GM12878 (cell line): ENCODE results near the gene PTK6. TPM values are rescaled to one million over a fixed set of nuclear protein-coding genes. Genes with fewer than 3 reads are reported as not detected.

Source experiments
- ATAC-seq: fragments of 200-7000 bp; cut with Tn5 transposase; 3 replicates; pipeline ENCODE4 v1.9.1; 2020; ENCODE audit warnings: mild to moderate bottlenecking, moderate library complexity
- BruUV-seq: library from RNA; stranded (reverse); fragments of 400-500 nt; replicated peaks from 2 replicates; lab custom pipeline; 2021; lab: Mats Ljungman, UMichigan
- CTCF ChIA-PET: fragments of 300-600 bp; sonication (Branson Sonifier 250); formaldehyde crosslinking; extraction: SDS; loops from one replicate; lab custom pipeline; 2021; ENCODE audit warnings: inconsistent platforms; lab: Yijun Ruan, JAX
- POLR2A ChIA-PET: fragments of 350-600 bp; formaldehyde crosslinking; extraction: SDS; loops from one replicate; lab custom pipeline; 2021; ENCODE audit warnings: inconsistent platforms; lab: Charles Lee
- RAD21 ChIA-PET: fragments of 300-600 bp; sonication (Branson Sonifier 250); formaldehyde crosslinking; loops from one replicate; lab custom pipeline; 2023; ENCODE audit warnings: antibody characterized with exemption; ENCODE audit not compliant: unreplicated experiment; lab: Charles Lee
- SMC1A ChIA-PET: fragments of 300-600 bp; sonication (Branson Sonifier 250); formaldehyde crosslinking; loops from one replicate; lab custom pipeline; 2023; ENCODE audit not compliant: unreplicated experiment, uncharacterized antibody; lab: Charles Lee
- DNase-seq: peaks from one replicate; pipeline ENCODE4 v3.0.0-alpha.2; 2011; ENCODE audit warnings: low read depth, low spot score
- FAIRE-seq: peaks from 3 replicates; lab custom pipeline; 2011; peaks lifted over from hg19 to GRCh38; lab: Jason Lieb, UNC
- H2AFZ ChIP-seq: 2 replicates; pipeline ENCODE4 v1.6.0; 2011; ENCODE audit warnings: low read depth, low read length, control low read depth; ENCODE audit not compliant: control insufficient read depth
- H3K27ac ChIP-seq: 2 replicates; pipeline ENCODE4 v1.5.1; 2011; ENCODE audit warnings: control low read depth; ENCODE audit not compliant: control insufficient read depth, insufficient read depth
- H3K27me3 ChIP-seq, 2 experiments: replicated peaks in 1 of 2; 2 replicates each; pipeline versions ENCODE4 v1.6.0 to v1.6.1; 2011; ENCODE audit warnings: low read length in 1 of 2; ENCODE audit not compliant: control insufficient read depth in 2 of 2, insufficient read depth in 2 of 2
- H3K36me3 ChIP-seq, 2 experiments: 2 replicates each; pipeline ENCODE4 v1.5.1; 2011; ENCODE audit warnings: low read length in 1 of 2; ENCODE audit not compliant: control insufficient read depth in 2 of 2, insufficient read depth in 2 of 2
- H3K4me1 ChIP-seq: 2 replicates; pipeline ENCODE4 v1.6.1; 2011; ENCODE audit warnings: mild to moderate bottlenecking, low read length, moderate library complexity, mixed read lengths; ENCODE audit not compliant: control insufficient read depth, insufficient read depth
- H3K4me2 ChIP-seq: 2 replicates; pipeline ENCODE4 v1.6.0; 2011; ENCODE audit warnings: control low read depth; ENCODE audit not compliant: control insufficient read depth, insufficient read depth
- H3K4me3 ChIP-seq: fragments of 200-600 bp; sonication (generic); 2 replicates; pipeline ENCODE4 v1.5.1; 2016
- H3K79me2 ChIP-seq: 2 replicates; pipeline ENCODE4 v1.6.0; 2011; ENCODE audit warnings: low read length; ENCODE audit not compliant: control insufficient read depth, insufficient read depth
- H3K9ac ChIP-seq: 2 replicates; pipeline ENCODE4 v1.8.0; 2011; ENCODE audit warnings: low read length, control low read depth, mixed read lengths; ENCODE audit not compliant: control insufficient read depth, insufficient read depth
- H3K9me3 ChIP-seq: replicated peaks from 3 replicates; pipeline ENCODE4 v1.5.1; 2011; ENCODE audit warnings: mild to moderate bottlenecking, low read length; ENCODE audit not compliant: control insufficient read depth, insufficient read depth
- H4K20me1 ChIP-seq: 2 replicates; pipeline ENCODE4 v1.6.0; 2011; ENCODE audit not compliant: control insufficient read depth, insufficient read depth
- HCFC1 ChIP-seq: fragments of 150-350 bp; IDR thresholded peaks from 2 replicates; pipeline ENCODE4 v1.6.1; 2014; ENCODE audit warnings: low read length
- KDM1A ChIP-seq: fragments of 200-600 bp; sonication (generic); IDR thresholded peaks from 2 replicates; pipeline ENCODE4 v1.6.1; 2016; ENCODE audit warnings: borderline replicate concordance
- LARP7 ChIP-seq: fragments of 450-650 bp; IDR thresholded peaks from 2 replicates; pipeline ENCODE4 v1.6.1; 2017; ENCODE audit warnings: mild to moderate bottlenecking
- NRF1 ChIP-seq: conservative IDR thresholded peaks from 2 replicates; pipeline ENCODE4 v1.6.1; 2011; ENCODE audit warnings: mild to moderate bottlenecking, low read depth, low read length, improper control_type of control experiment
- SKIL ChIP-seq: fragments of 450-650 bp; IDR thresholded peaks from 2 replicates; pipeline ENCODE4 v1.6.1; 2017; ENCODE audit warnings: mild to moderate bottlenecking, low read depth, inconsistent platforms; ENCODE audit not compliant: poor library complexity, severe bottlenecking
- TAF1 ChIP-seq: IDR thresholded peaks from 2 replicates; pipeline ENCODE4 v1.6.1; 2011; ENCODE audit warnings: mild to moderate bottlenecking, low read depth, low read length, borderline replicate concordance
- YY1 ChIP-seq: IDR thresholded peaks from 2 replicates; pipeline ENCODE4 v1.6.1; 2011; ENCODE audit warnings: low read depth, mild to moderate bottlenecking, low read length
- WGBS: methylation state at CpG from one replicate; pipeline ENCODE4 v1.1.6; 2016; ENCODE audit warnings: low lambda C conversion rate; ENCODE audit not compliant: insufficient replicate concordance, insufficient coverage; ENCODE audit errors: missing lambda C conversion rate; 5-methylcytosine and 5-hydroxymethylcytosine counted together
- in situ Hi-C: fragments of 300-500 bp; cut with MboI; formaldehyde crosslinking; loops from 9 replicates; pipeline ENCODE4 v1.14.3; 2018; ENCODE audit warnings: mixed read lengths
- intact Hi-C: fragments of 100-400 bp; cut with micrococcal nuclease; formaldehyde crosslinking; loops from one replicate; pipeline ENCODE4 v1.14.2; 2022; ENCODE audit not compliant: unreplicated experiment
- polyA plus RNA-seq, 11 experiments: library from polyadenylated mRNA; depleted of rRNA in 4 of 11; unstranded in 6 of 11; stranded (reverse) in 5 of 11; fragments of >200 nt; fragmentation: Nextera tagmentation in 4 of 11; fragmentation: Illumina TruSeq in 1 of 11; extraction: Ambion mirVana in 4 of 11; extraction: Trizol in 1 of 11; gene quantifications; 1 replicate in 1 of 11; 2 replicates in 10 of 11; pipeline versions ENCODE4 v1.2.1 to v1.2.3, GENCODE V29; 2011 to 2016; ENCODE audit warnings: inconsistent platforms in 2 of 11, missing spikeins in 2 of 11, low read depth in 1 of 11
- total RNA-seq, 4 experiments: library from RNA; depleted of rRNA in 3 of 4; stranded (reverse); fragments of >200 nt in 3 of 4; fragmentation: Illumina TruSeq in 1 of 4; extraction: Trizol in 1 of 4; gene quantifications; 2 replicates each; pipeline versions ENCODE4 v1.2.1 to v1.2.3, GENCODE V29; 2013 to 2021
- TF ChIP-seq, protein P1 (sequence below): fragments of 450-650 bp; IDR thresholded peaks from 2 replicates; pipeline ENCODE4 v1.6.1; 2017; ENCODE audit warnings: mild to moderate bottlenecking, moderate library complexity
- TF ChIP-seq, protein P2 (sequence below): fragments of 150-350 bp; IDR thresholded peaks from 2 replicates; pipeline ENCODE4 v1.6.1; 2014; ENCODE audit warnings: mild to moderate bottlenecking, low read depth, low read length

The PTK6 gene
- total and polyA plus RNA-seq, 10 of the 15 experiments (the other 5 are each of a cell fraction or from before 2014, with no cell fraction given), result 0.02 to 0.21 (median 0.09) TPM; not detected in 3

DNA sequence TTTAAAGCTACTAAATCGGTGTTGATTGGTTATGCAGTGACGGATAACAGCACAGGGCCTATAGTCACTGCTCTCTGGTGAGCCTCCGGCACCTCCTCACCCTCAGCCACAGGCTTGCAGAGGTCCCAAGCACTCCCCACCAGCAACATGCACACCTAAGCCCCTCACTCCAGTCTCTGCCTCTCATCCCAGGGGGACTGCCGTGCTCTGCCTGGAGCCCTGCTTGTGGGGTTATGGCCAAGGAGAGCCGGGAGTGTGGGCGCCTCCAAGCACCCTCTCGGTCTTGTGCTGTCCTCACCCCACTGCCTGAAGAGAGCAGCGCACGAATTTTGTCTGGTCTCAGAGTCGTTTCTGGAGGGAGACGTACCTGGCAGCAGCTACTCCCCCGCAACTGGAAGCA, 31.5 kb downstream of the PTK6 start:
- H4K20me1 ChIP-seq, result no peaks in the 10 kb centered on the region
- in situ Hi-C loops, result no loop called here
- no peaks in the 10 kb centered on the region for H3K4me1 ChIP-seq
- intact Hi-C loops, result no loop called here
- FAIRE-seq (no peak), DNase-seq (no peak), ATAC-seq (no peak)
- no peak overlapping the region for H3K4me2 ChIP-seq
- H3K36me3 ChIP-seq, result no peaks in the 10 kb centered on the region
- no TSS peak for BruUV-seq
- no peaks in the 10 kb centered on the region; a peak in 1 of 4 replicates for H3K27me3 ChIP-seq
- ChIA-PET POLR2A (no interaction called here), CTCF (no interaction called here), SMC1A (no interaction called here), RAD21 (no interaction called here)
- TF ChIP-seq HCFC1, result no peak
- TF ChIP-seq KDM1A, result no peak
- no peak for TF ChIP-seq YY1
- no peak for TF ChIP-seq SKIL
- TF ChIP-seq, protein P1, sequence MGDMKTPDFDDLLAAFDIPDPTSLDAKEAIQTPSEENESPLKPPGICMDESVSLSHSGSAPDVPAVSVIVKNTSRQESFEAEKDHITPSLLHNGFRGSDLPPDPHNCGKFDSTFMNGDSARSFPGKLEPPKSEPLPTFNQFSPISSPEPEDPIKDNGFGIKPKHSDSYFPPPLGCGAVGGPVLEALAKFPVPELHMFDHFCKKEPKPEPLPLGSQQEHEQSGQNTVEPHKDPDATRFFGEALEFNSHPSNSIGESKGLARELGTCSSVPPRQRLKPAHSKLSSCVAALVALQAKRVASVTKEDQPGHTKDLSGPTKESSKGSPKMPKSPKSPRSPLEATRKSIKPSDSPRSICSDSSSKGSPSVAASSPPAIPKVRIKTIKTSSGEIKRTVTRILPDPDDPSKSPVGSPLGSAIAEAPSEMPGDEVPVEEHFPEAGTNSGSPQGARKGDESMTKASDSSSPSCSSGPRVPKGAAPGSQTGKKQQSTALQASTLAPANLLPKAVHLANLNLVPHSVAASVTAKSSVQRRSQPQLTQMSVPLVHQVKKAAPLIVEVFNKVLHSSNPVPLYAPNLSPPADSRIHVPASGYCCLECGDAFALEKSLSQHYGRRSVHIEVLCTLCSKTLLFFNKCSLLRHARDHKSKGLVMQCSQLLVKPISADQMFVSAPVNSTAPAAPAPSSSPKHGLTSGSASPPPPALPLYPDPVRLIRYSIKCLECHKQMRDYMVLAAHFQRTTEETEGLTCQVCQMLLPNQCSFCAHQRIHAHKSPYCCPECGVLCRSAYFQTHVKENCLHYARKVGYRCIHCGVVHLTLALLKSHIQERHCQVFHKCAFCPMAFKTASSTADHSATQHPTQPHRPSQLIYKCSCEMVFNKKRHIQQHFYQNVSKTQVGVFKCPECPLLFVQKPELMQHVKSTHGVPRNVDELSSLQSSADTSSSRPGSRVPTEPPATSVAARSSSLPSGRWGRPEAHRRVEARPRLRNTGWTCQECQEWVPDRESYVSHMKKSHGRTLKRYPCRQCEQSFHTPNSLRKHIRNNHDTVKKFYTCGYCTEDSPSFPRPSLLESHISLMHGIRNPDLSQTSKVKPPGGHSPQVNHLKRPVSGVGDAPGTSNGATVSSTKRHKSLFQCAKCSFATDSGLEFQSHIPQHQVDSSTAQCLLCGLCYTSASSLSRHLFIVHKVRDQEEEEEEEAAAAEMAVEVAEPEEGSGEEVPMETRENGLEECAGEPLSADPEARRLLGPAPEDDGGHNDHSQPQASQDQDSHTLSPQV, result no peak
- no peak for TF ChIP-seq TAF1
- TF ChIP-seq, protein P2, sequence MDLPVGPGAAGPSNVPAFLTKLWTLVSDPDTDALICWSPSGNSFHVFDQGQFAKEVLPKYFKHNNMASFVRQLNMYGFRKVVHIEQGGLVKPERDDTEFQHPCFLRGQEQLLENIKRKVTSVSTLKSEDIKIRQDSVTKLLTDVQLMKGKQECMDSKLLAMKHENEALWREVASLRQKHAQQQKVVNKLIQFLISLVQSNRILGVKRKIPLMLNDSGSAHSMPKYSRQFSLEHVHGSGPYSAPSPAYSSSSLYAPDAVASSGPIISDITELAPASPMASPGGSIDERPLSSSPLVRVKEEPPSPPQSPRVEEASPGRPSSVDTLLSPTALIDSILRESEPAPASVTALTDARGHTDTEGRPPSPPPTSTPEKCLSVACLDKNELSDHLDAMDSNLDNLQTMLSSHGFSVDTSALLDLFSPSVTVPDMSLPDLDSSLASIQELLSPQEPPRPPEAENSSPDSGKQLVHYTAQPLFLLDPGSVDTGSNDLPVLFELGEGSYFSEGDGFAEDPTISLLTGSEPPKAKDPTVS, result no peak
- no peak for TF ChIP-seq NRF1
- TF ChIP-seq LARP7, result no peak
- H3K9ac ChIP-seq, result no peak overlapping the region
- H3K9me3 ChIP-seq, result no peaks in the 10 kb centered on the region; the same call in 2 of the 3 replicates
- 59% methylated on average over 12 of the region's 12 CpGs for WGBS
- no peak overlapping the region for H3K27ac ChIP-seq
- no peaks in the 10 kb centered on the region for H3K79me2 ChIP-seq
- no peak overlapping the region for H2AFZ ChIP-seq
- H3K4me3 ChIP-seq, result no peak overlapping the region
